ENCODE results near the gene GPBP1L1. TPM values are rescaled to one million over a fixed set of nuclear protein-coding genes. Genes with fewer than 3 reads are reported as not detected.
"Not testable (repeated sequence)": the region's sequence is repeated elsewhere in the genome, so short reads cannot be mapped to it uniquely, and the experiment has no call there.

Gene GPBP1L1
- total RNA-seq, 1 donor from 2014 or later = 85.5 TPM

DNA sequence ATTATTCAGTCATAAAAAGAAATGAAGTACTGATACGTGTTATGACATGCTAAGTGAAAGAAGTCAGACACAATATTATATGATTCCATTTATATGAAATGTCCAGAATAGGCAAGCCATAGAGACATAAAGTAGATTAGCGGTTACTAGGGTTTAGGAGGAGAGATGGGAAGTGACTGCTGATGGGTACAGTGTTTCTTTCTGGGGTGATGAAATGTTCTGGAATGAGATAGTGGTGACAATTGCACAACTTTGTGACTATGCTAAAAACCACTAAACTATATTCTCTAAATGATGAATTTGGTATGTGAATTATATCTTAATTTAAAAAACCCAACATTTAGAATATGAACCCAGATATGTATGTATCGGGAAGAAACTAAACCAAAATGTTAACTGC is 36.5 kb upstream of the GPBP1L1 start:
- Mint-ChIP-seq H3K4me3 (ENCODE audit: unreplicated experiment) (no peak overlapping the region), H3K4me1 (ENCODE audit: low read depth) (peaks cover 22% of the 10 kb centered on the region), H3K27me3 (ENCODE audit: low read depth) (no peaks in the 10 kb centered on the region), H3K36me3 (ENCODE audit: low read depth) (no peaks in the 10 kb centered on the region), H3K9me3 (ENCODE audit: low read depth) (no peaks in the 10 kb centered on the region), H3K27ac (ENCODE audit: unreplicated experiment) (peak overlapping the region; percentile 66)
- TF ChIP-seq, protein P1, sequence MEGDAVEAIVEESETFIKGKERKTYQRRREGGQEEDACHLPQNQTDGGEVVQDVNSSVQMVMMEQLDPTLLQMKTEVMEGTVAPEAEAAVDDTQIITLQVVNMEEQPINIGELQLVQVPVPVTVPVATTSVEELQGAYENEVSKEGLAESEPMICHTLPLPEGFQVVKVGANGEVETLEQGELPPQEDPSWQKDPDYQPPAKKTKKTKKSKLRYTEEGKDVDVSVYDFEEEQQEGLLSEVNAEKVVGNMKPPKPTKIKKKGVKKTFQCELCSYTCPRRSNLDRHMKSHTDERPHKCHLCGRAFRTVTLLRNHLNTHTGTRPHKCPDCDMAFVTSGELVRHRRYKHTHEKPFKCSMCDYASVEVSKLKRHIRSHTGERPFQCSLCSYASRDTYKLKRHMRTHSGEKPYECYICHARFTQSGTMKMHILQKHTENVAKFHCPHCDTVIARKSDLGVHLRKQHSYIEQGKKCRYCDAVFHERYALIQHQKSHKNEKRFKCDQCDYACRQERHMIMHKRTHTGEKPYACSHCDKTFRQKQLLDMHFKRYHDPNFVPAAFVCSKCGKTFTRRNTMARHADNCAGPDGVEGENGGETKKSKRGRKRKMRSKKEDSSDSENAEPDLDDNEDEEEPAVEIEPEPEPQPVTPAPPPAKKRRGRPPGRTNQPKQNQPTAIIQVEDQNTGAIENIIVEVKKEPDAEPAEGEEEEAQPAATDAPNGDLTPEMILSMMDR (IDR thresholded peaks at IDR 0.05) = no peak
- DNase-seq (ENCODE audit: low spot score) = no peak

DNA sequence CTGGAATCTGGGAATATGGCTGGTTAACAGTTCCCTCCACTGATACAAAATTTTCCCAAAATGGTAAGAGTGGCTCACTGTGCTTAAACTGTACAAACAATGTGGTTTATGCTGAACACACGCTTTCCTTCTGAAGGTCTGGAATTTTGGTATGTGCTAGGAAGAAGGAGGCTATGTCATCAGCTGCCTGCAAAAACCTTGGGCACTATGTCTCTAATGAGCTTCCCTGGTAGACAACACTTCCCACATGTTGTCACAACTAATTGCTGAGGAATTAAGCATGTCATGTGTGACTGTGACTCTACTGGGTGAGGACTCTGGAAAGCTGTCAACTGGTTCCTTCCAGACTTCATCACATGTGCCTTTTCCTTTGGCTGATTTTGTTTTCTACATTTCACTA is 34.9 kb upstream of the GPBP1L1 start:
- DNase-seq (ENCODE audit: low spot score) = no peak
- Mint-ChIP-seq H3K36me3 (ENCODE audit: low read depth) (no peaks in the 10 kb centered on the region), H3K27ac (ENCODE audit: unreplicated experiment) (peak overlapping the region; percentile 83), H3K27me3 (ENCODE audit: low read depth) (no peaks in the 10 kb centered on the region), H3K9me3 (ENCODE audit: low read depth) (no peaks in the 10 kb centered on the region), H3K4me3 (ENCODE audit: unreplicated experiment) (no peak overlapping the region), H3K4me1 (ENCODE audit: low read depth) (peaks cover 27% of the 10 kb centered on the region)
- TF ChIP-seq, protein P1 (IDR thresholded peaks at IDR 0.05) = no peak

- H3K4me3 Mint-ChIP-seq (ENCODE audit: unreplicated experiment) = no peak overlapping the region
- no peak for DNase-seq (ENCODE audit: low spot score)
- H3K27me3 Mint-ChIP-seq (ENCODE audit: low read depth) = no peaks in the 10 kb centered on the region
- TF ChIP-seq, protein P1 (IDR thresholded peaks at IDR 0.05) = no peak
- no peaks in the 10 kb centered on the region for H3K9me3 Mint-ChIP-seq (ENCODE audit: low read depth)
- no peak overlapping the region for H3K27ac Mint-ChIP-seq (ENCODE audit: unreplicated experiment)
- H3K36me3 Mint-ChIP-seq (ENCODE audit: low read depth) = peaks cover 5% of the 10 kb centered on the region
- peaks cover 24% of the 10 kb centered on the region for H3K4me1 Mint-ChIP-seq (ENCODE audit: low read depth)
These were observed 32.0 kb upstream of the GPBP1L1 start for GRCh38 chr1:45718289-45718688.

- H3K27me3 Mint-ChIP-seq (ENCODE audit: low read depth); H3K4me3 Mint-ChIP-seq (ENCODE audit: unreplicated experiment); H3K36me3 Mint-ChIP-seq (ENCODE audit: low read depth); H3K9me3 Mint-ChIP-seq (ENCODE audit: low read depth); DNase-seq (ENCODE audit: low spot score): not testable (repeated sequence)
- Mint-ChIP-seq H3K27ac (ENCODE audit: unreplicated experiment) (peak overlapping the region; percentile 12), H3K4me1 (ENCODE audit: low read depth) (peaks cover 18% of the 10 kb centered on the region)
These were observed 31.1 kb upstream of the GPBP1L1 start for GRCh38 chr1:45717386-45717785.

DNA sequence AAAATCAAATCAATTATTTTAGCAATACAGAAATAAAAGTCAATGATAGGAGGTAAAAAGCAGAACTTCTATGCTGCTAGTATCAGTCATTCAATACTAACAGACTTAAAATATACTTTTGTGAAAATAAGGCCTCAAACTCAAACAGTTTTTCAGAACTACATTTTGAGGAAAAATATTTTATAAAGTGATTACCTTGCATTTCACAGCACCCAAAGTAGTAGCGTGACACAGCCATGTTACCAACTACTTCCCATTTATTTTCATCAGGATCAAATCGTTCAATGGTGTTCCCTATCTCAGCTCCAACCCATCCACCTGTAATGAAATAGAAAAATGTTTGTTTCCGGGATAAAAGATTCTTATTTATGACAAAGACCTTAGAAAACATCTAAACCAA is 30.4 kb upstream of the GPBP1L1 start:
- Mint-ChIP-seq H3K4me1 (ENCODE audit: low read depth) (peaks cover 18% of the 10 kb centered on the region), H3K9me3 (ENCODE audit: low read depth) (no peaks in the 10 kb centered on the region), H3K27ac (ENCODE audit: unreplicated experiment) (no peak overlapping the region), H3K4me3 (ENCODE audit: unreplicated experiment) (no peak overlapping the region), H3K27me3 (ENCODE audit: low read depth) (no peaks in the 10 kb centered on the region), H3K36me3 (ENCODE audit: low read depth) (peaks cover 6% of the 10 kb centered on the region)
- TF ChIP-seq, protein P1 (IDR thresholded peaks at IDR 0.05) = no peak
- DNase-seq (ENCODE audit: low spot score) = no peak

GRCh38 chr1:45713711-45714110 is 27.4 kb upstream of the GPBP1L1 start:
- H3K27ac Mint-ChIP-seq (ENCODE audit: unreplicated experiment) = no peak overlapping the region
- TF ChIP-seq, protein P1 (IDR thresholded peaks at IDR 0.05) = no peak
- DNase-seq (ENCODE audit: low spot score) = no peak
- H3K4me3 Mint-ChIP-seq (ENCODE audit: unreplicated experiment) = no peak overlapping the region
- peaks cover 12% of the 10 kb centered on the region for H3K36me3 Mint-ChIP-seq (ENCODE audit: low read depth)
- peaks cover 4% of the 10 kb centered on the region for H3K4me1 Mint-ChIP-seq (ENCODE audit: low read depth)
- no peaks in the 10 kb centered on the region for H3K9me3 Mint-ChIP-seq (ENCODE audit: low read depth)
- no peaks in the 10 kb centered on the region for H3K27me3 Mint-ChIP-seq (ENCODE audit: low read depth)
